Uterus (tissue), 2 donors: ENCODE measurements around the gene VSIR.

ENCODE experiments used
- POLR2A ChIP-seq, 2 donors: fragments of 450-650 bp; IDR thresholded peaks; one replicate each; pipeline ENCODE4 v1.6.1; 2016; ENCODE audit warnings: antibody characterized with exemption in 2 of 2, mild to moderate bottlenecking in 1 of 2, moderate library complexity in 1 of 2
- TF ChIP-seq, protein P1 (sequence below), 4 experiments: fragments of 200-600 bp in 2 of 4; fragments of 450-650 bp in 2 of 4; sonication (generic) in 2 of 4; IDR thresholded peaks; one replicate each; pipeline ENCODE4 v1.5.1; 2016 to 2019; ENCODE audit warnings: antibody characterized with exemption in 4 of 4, mild to moderate bottlenecking in 2 of 4, moderate library complexity in 1 of 4

DNA sequence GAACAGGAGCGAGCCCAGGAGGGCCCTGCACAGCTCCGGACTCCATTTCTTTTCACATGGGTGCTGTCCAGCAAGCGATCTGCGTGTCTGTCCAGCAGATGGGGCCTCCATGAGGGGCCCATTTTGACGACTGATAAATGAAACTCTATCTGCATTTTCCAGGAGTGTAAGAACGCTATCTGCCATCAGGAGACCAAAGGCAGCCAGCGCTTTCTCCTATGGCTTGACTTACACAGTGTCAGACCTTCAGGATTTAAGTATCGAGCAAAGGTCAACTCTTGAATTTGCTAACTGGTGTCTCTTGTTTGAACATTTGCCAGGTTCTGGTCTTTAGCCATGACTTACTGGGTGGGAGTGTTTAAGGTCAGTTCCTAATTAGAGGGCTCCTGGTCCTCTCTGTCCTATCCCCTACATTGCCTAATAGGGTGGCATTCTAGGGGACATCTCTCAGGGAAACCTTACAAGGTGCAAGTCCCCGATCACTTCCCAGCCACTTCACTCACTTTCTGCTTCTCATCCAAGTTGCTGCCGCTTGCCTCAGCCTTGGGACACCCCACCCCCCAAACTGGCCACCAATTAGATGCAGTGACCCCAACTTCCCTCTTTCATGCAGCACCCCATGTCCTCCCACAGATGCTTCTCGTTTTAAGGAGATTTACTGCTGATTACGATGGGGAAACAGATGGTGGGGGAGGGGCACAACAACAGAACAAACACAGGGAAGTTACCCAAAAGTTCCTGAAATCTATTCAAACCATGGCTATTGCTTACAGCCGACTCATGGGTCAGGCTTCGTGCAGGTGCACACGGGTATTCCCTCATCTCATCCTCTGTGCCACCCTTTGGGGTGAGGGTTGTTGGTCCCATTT, 20.0 kb downstream of the VSIR start:
- TF ChIP-seq, protein P1, sequence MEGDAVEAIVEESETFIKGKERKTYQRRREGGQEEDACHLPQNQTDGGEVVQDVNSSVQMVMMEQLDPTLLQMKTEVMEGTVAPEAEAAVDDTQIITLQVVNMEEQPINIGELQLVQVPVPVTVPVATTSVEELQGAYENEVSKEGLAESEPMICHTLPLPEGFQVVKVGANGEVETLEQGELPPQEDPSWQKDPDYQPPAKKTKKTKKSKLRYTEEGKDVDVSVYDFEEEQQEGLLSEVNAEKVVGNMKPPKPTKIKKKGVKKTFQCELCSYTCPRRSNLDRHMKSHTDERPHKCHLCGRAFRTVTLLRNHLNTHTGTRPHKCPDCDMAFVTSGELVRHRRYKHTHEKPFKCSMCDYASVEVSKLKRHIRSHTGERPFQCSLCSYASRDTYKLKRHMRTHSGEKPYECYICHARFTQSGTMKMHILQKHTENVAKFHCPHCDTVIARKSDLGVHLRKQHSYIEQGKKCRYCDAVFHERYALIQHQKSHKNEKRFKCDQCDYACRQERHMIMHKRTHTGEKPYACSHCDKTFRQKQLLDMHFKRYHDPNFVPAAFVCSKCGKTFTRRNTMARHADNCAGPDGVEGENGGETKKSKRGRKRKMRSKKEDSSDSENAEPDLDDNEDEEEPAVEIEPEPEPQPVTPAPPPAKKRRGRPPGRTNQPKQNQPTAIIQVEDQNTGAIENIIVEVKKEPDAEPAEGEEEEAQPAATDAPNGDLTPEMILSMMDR (IDR thresholded peaks at IDR 0.05) = no peak
- TF ChIP-seq POLR2A (IDR thresholded peaks at IDR 0.05) = no peak
